HepG2 (cell line): Measurements from ENCODE around the gene CD7. TPM values are rescaled to one million over a fixed set of nuclear protein-coding genes. Genes with fewer than 3 reads are reported as not detected.

Experiments used
- BCLAF1 ChIP-seq: fragments of 450-650 bp; IDR thresholded peaks from 2 replicates; pipeline ENCODE4 v1.6.1; 2017; ENCODE audit warnings: mild to moderate bottlenecking
- FOXM1 ChIP-seq: sonication (generic); formaldehyde crosslinking; IDR thresholded peaks from 2 replicates; pipeline ENCODE4 v1.5.0; 2020; ENCODE audit warnings: missing genetic modification reagents
- NAIF1 ChIP-seq: sonication (generic); formaldehyde crosslinking; IDR thresholded peaks from 2 replicates; pipeline ENCODE4 v1.5.0; 2020; ENCODE audit warnings: mild to moderate bottlenecking, missing genetic modification reagents, borderline replicate concordance
- PRPF4 ChIP-seq: fragments of 200-400 bp; formaldehyde crosslinking; IDR thresholded peaks from 2 replicates; pipeline ENCODE4 v1.6.1; 2016; ENCODE audit warnings: low read length, low read depth; ENCODE audit not compliant: poor library complexity, severe bottlenecking
- RBM22 ChIP-seq: fragments of 200-400 bp; formaldehyde crosslinking; optimal IDR thresholded peaks from 2 replicates; pipeline ENCODE3; 2017; ENCODE audit warnings: mild to moderate bottlenecking, low read length, moderate library complexity
- SIN3A ChIP-seq: IDR thresholded peaks from 2 replicates; pipeline ENCODE4 v1.6.1; 2011; ENCODE audit warnings: low read depth, mild to moderate bottlenecking, control low read depth, low read length, borderline replicate concordance
- ZNF281 ChIP-seq: sonication (generic); formaldehyde crosslinking; IDR thresholded peaks from 2 replicates; pipeline ENCODE4 v1.4.0; 2020; ENCODE audit warnings: missing genetic modification reagents, borderline replicate concordance
- ZNF367 ChIP-seq: sonication (generic); formaldehyde crosslinking; IDR thresholded peaks from 2 replicates; pipeline ENCODE4 v1.4.0; 2020; ENCODE audit warnings: missing genetic modification reagents, borderline replicate concordance
- ZNF563 ChIP-seq: sonication (generic); formaldehyde crosslinking; IDR thresholded peaks from 2 replicates; pipeline ENCODE4 v1.8.0; 2022; ENCODE audit warnings: mild to moderate bottlenecking, moderate library complexity, missing genetic modification reagents
- ZNF746 ChIP-seq: sonication (generic); formaldehyde crosslinking; IDR thresholded peaks from 2 replicates; pipeline ENCODE4 v1.8.0; 2022; ENCODE audit warnings: mild to moderate bottlenecking, missing genetic modification reagents
- polyA plus RNA-seq, 8 experiments: library from polyadenylated mRNA; depleted of rRNA in 3 of 8; stranded (reverse) in 7 of 8; unstranded in 1 of 8; fragments of >200 nt; fragmentation: Illumina TruSeq in 4 of 8; extraction: Trizol in 4 of 8; gene quantifications; 2 replicates each; pipeline versions ENCODE4 v1.2.1 to v1.2.3, GENCODE V29; 2011 to 2016; ENCODE audit warnings: low read depth in 4 of 8, missing spikeins in 1 of 8, mixed read lengths in 1 of 8; ENCODE audit not compliant: insufficient read depth in 1 of 8
- total RNA-seq, 5 experiments: library from RNA; depleted of rRNA; stranded (reverse); fragments of >200 nt; fragmentation: Illumina TruSeq; extraction: Trizol; gene quantifications; 2 replicates each; pipeline ENCODE4 v1.2.3, GENCODE V29; 2016; ENCODE audit warnings: low read depth in 1 of 5
- TF ChIP-seq, protein P1 (sequence below), 2 experiments: fragments of 450-650 bp in 1 of 2; sonication (generic) in 1 of 2; formaldehyde crosslinking in 1 of 2; IDR thresholded peaks; 2 replicates each; pipeline versions ENCODE4 v1.6.1 to v1.8.0; 2016 to 2022; ENCODE audit warnings: antibody characterized with exemption in 1 of 2, mild to moderate bottlenecking in 1 of 2, missing genetic modification reagents in 1 of 2
- TF ChIP-seq, protein P2 (sequence below): sonication (generic); formaldehyde crosslinking; IDR thresholded peaks from 2 replicates; pipeline ENCODE4 v1.5.0; 2020; ENCODE audit warnings: missing genetic modification reagents

CD7 gene
- total and polyA plus RNA-seq, 2 of the 13 experiments (the other 11 are each of a cell fraction or from before 2014, with no cell fraction given): 67.6 to 76.4 TPM

- TF ChIP-seq, protein P1, sequence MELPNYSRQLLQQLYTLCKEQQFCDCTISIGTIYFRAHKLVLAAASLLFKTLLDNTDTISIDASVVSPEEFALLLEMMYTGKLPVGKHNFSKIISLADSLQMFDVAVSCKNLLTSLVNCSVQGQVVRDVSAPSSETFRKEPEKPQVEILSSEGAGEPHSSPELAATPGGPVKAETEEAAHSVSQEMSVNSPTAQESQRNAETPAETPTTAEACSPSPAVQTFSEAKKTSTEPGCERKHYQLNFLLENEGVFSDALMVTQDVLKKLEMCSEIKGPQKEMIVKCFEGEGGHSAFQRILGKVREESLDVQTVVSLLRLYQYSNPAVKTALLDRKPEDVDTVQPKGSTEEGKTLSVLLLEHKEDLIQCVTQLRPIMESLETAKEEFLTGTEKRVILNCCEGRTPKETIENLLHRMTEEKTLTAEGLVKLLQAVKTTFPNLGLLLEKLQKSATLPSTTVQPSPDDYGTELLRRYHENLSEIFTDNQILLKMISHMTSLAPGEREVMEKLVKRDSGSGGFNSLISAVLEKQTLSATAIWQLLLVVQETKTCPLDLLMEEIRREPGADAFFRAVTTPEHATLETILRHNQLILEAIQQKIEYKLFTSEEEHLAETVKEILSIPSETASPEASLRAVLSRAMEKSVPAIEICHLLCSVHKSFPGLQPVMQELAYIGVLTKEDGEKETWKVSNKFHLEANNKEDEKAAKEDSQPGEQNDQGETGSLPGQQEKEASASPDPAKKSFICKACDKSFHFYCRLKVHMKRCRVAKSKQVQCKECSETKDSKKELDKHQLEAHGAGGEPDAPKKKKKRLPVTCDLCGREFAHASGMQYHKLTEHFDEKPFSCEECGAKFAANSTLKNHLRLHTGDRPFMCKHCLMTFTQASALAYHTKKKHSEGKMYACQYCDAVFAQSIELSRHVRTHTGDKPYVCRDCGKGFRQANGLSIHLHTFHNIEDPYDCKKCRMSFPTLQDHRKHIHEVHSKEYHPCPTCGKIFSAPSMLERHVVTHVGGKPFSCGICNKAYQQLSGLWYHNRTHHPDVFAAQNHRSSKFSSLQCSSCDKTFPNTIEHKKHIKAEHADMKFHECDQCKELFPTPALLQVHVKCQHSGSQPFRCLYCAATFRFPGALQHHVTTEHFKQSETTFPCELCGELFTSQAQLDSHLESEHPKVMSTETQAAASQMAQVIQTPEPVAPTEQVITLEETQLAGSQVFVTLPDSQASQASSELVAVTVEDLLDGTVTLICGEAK (IDR thresholded peaks at IDR 0.05): no peak
- TF ChIP-seq, protein P1 (CRISPR knock-in tag; IDR thresholded peaks at IDR 0.05): no peak
- TF ChIP-seq ZNF563 (CRISPR knock-in tag): no peak
- no peak for TF ChIP-seq BCLAF1
- TF ChIP-seq RBM22: peak; percentile 80
- TF ChIP-seq NAIF1 (CRISPR knock-in tag): no peak
- TF ChIP-seq PRPF4: no peak
- 0 out of 2 replicates have a peak, but pooled peaks have one; percentile 8 for TF ChIP-seq ZNF281 (CRISPR knock-in tag)
- TF ChIP-seq ZNF746 (CRISPR knock-in tag): peak; percentile 76; the same call in 1 of the 2 replicates
- TF ChIP-seq FOXM1 (CRISPR knock-in tag): no peak
- TF ChIP-seq SIN3A: peak; percentile 72; the same call in 1 of the 2 replicates
- TF ChIP-seq ZNF367 (CRISPR knock-in tag): no peak
- TF ChIP-seq, protein P2, sequence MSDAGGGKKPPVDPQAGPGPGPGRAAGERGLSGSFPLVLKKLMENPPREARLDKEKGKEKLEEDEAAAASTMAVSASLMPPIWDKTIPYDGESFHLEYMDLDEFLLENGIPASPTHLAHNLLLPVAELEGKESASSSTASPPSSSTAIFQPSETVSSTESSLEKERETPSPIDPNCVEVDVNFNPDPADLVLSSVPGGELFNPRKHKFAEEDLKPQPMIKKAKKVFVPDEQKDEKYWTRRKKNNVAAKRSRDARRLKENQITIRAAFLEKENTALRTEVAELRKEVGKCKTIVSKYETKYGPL (CRISPR knock-in tag): no peak
Measured at GRCh38 chr17:82272495-82273326, 44.7 kb downstream of the CD7 start (continued).
